HG03354 (cell line): Measurements from ENCODE around the gene SOX5.

Source experiments
- ATAC-seq: cut with Tn5 transposase; IDR thresholded peaks from one replicate; pipeline ENCODE4 v1.9.1; 2021; ENCODE audit warnings: mild to moderate bottlenecking; ENCODE audit not compliant: unreplicated experiment, poor library complexity, severe bottlenecking

SOX5 gene

DNA sequence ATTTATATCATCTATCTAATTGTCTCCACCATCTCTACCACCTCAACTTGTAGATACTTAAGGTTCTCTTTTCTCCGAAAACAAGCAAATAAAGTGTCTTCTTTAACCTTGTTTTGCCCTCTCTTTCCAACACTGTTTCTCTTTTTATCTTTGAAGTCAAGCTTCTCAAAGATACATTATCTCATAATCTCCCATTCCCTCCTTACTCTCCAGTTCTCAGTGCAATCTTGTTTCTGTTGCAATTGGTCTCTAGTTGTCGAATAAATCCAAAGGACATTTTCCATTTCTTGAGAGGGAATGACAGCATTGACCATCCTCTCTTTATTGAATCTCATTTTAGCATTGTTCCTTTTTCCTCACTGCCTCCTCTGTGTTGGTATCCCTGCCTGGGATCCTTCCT is 383.3 kb downstream of the SOX5 start:
- no peak for ATAC-seq

DNA sequence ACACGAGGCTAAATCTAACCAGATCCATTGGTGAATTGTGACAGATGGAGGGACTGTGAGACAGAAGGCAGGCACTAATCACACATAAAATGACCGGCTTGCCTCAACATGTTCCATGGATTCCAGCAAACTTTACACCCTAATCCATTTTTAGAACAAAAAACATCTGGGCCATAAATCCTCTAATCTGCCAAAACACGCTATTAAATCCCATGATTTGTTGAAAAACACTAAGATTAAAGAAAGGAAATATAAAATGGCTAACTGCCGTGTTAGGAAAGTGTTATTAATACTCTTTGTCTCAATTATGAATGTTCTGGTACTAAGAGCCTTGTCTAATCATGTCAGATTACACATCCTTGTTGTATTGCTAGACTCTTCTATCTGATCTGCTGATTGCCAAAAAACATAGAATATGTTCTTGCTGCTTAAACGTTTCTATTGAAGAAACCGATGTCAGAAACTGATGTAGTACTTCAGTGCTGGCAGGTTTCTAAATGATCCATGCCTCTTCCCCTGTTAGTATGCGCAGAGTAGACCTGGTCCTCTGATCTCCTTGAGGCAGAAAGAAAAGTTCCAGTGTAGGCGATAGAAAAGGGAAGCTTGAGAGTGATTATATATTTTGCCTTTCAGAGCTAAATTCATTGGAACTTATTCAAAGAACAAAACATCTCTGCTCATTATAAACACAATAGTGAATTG is 384.9 kb downstream of the SOX5 start:
- no peak for ATAC-seq

DNA sequence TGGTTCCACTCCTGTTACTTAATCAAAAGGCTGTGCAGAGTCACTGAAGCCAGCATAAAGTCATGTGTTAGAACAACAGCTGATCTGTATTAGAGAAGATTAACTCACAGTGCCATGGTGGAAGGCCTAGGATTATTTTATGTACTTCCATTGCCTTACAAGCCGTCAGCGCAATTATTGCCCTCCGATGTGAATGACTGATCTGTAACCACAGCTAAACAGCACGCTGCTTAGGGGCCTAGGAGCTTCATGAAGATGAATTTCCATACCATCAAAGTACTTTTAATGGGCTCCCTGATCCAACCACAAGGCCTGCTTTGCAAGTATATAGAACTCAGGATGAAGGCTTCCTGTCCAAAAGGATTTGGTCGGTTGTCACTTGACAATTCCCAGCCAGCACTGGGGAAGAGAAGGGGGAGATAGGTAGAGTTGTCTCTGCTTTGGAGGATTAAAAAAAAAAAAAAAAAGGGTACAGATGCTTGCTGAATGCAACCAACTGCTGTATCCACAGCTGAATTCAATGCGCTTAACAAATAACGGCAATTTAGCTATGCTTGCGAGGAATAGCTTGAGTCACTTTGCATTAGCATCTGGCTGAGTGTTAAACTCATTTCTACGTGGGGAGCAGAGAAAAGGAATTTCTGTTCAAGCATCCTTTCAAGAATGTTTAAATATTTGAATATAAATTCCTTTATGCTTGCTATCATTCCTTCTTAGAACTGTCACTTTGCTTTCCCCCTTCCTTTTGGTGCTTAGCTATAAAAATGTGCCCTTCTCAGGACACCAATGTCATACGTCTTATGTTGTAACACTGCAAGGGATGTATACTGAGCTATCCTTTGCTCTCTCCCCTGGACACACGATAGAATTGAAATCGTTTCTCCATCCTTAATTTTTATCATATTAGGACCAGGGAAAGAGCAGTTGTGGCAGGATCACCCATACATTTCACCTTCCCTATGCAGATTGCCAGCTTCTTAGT is 387.8 kb downstream of the SOX5 start:
- ATAC-seq = no peak

DNA sequence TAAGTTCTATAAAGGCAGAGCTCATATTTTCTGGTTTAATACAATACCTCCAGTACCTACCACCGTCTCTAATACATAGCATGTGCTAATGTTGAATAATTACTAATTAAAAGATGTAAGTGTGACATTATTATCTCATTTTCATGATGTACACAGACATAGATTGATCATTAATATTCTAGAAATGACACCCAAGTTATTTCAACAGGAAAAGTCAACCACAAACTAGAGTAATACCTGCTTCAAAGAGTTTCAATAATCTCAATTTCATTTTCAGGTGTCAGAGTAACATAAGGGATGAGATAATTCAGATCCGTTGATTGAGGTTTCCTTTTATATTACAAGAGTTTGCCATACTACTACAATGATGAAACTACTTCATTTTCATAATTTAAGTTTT is 388.9 kb downstream of the SOX5 start:
- peak; percentile 92 for ATAC-seq

DNA sequence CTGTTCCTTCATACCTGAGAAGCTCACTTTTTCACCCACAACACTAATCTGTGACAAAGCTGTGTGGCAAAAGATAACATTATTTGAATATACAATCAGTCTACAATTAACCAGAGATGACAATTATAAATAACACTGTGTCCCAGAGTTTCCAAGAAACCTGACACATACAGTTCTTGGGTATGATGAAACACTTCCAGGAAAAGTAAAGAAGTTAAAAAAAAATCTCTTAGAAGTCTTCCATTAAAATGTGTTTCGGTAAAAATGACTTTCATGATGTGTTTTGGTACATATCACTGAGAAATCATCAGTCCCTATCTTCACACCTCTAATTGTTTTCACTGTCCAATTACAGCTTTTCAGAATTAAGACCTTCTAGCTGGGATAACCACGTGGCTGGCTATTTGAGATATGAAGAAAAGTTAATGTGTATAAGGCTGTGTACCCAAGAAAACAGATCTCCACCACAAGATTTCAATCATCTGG is 390.2 kb downstream of the SOX5 start:
- ATAC-seq = no peak

DNA sequence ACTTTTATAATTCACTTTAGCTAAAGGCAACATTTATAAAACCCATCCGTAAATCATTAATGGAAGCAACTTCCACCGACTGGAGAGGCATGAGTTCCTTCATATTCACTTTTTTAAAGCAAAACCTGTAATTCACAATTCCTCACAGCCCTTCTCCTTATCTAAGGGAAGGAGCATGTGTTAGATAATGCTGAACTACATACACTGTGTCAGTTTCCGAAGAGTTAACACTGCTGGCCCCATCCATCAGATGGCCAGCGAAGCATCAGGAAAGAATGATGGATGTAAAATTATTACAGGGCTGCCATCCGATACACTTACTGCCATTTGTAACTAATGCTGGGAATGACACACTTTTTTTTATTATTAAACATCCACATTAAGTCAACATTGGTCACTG is 392.8 kb downstream of the SOX5 start:
- ATAC-seq = no peak

DNA sequence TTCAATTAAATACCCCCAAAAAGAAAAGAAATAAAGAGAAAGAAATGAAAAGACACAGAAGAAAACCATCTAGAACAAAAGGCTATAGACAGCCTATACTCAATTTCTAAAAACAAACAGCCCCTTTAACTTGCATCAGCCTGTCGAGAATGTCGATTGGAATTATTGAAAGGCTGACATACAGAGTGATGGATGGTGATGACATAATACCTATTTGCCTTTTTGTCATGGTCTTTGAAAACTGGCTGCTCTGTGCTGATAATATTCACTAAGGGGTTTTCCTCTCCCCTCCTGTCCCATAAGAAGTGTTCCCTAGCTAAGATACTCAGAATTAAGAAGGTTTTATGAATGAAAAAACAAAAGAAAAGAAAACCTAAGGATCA is 393.7 kb downstream of the SOX5 start:
- no peak for ATAC-seq

DNA sequence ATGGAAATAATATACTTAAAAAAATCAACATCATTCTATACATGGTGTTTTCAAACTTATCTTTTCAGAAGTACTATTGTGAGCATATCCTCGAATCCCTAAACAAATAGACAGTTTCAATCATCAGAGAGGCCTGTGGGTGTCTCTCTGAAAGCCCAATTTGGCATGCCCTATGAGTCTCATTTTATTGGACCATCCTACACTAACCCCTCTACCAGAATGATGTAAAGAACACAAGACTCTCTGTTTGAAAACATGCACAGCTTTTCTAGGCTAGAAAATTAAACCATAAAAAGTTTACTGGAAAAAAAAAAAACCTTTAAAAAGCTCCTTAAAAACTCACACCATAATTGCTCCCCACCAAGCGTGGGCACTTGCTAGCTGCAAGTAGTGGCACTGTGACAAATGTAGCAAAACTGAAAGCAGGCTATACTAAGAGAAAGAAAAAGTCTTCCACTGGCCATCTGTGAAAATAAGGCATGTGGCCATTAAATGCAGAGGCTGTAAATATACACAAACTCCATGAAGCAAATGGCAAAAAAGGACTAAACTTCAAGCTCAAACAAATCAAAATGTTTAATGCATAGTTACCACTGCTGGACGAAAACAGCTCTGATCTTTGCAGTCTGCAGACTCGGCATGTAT is 394.2 kb downstream of the SOX5 start:
- peak; percentile 51 for ATAC-seq

DNA sequence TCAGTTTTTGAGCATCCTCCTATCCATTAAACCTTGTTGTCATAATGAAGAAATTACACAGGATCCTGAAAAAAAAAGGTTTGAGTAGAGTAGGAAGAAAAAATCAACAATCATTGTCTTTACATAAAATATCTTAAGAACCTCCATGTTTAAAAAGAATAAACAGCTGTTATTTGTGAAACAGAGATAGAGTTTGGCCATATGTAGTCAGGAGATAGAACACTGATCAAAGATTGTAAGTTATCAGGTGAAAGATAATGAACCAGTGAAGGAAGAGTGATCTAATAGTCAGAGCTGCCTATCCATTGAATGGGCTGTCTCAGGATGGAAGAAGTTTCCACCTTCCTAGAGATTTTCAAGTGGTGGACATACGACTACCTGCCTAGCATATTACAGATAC is 397.1 kb downstream of the SOX5 start:
- no peak for ATAC-seq

DNA sequence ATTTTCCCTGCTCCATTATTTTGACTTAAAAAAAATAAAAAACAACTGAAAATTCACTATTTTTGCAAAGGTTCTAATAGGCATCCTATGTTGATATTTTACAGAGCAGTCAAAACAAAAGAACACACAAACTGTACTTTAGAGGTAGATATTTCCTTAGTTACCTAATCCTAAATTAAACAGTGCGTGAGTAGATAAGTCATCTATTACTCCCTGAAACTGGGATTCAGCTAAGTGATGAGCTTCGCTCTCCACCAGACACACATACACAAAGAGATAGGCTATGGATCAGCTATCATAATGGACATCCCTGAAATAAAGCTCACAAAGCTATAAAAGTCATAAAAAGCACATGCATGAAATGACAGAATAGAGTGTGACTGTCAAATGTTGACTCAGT is 398.7 kb downstream of the SOX5 start:
- no peak for ATAC-seq

DNA sequence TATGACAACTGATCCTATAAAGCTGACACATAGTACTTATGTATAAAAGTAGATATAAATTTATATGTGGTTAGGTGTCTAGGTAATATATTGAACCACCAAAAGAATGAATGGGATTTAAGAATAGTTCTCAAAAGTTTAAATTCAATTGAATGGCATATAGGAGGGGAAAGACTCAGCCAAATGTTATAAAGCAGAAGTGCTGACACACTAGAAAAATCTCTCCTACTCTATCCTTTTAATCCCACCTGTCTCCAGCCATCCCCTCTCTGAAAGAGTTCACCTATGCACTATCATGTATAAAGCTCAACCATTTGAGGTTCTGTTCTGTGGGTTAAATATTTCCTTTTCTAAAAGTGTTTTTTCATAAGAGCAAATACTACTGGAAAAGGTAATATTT is 400.7 kb downstream of the SOX5 start:
- ATAC-seq = no peak

DNA sequence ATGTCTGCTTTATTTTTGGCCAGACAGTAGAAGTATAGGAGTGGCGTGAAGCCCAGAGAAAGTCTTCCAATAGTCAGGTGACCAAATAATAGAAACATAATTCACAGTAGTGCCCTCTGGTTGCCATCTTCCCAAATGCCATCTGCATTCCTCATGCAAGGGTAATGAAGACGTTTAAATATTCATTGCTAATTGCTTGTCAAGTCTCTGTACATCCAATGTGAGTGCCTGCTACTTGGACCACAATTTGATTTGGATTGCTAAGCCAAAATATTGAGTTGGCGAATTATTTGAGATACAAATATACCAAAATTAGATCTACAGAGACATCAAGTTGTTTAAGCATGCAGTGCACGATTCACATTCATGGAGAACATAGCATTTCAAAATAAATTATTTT is 402.7 kb downstream of the SOX5 start:
- ATAC-seq = no peak

DNA sequence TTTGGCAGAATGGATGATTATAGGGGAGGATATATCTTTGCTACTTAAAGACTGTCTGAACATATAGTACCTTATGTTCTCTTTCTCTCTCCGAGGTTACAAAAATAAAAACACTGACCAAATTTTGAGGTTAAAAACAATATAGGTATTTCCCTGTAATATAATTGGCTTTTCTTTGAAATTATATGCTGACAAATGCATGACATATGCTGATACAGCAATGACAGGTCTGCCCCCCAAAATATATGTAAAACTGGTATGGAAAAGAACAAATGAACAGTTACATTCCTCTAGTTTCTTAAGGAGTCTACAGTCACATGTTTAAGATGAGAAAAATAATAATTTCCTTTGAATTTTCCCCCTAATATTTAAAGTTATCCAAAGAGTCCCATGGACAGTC is 405.7 kb downstream of the SOX5 start:
- ATAC-seq = no peak

DNA sequence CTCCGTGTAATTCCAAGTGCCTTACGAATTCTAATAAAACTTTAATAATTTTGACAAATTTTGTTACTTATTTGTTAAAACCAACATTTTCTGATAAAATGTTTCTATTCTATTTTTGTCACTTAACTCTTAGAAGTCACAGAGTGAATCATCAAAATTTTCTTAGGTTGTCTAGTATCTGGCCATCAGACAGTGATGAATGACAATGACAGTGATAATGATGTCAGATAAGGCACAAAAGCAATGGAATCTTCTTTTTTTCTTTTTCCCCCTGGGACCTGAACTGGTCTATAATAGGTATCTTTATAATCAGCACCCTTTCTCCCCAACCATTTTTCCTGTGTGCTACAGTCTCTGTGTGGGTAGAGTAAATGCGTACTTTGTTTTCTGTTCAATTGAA is 407.3 kb downstream of the SOX5 start:
- no peak for ATAC-seq

DNA sequence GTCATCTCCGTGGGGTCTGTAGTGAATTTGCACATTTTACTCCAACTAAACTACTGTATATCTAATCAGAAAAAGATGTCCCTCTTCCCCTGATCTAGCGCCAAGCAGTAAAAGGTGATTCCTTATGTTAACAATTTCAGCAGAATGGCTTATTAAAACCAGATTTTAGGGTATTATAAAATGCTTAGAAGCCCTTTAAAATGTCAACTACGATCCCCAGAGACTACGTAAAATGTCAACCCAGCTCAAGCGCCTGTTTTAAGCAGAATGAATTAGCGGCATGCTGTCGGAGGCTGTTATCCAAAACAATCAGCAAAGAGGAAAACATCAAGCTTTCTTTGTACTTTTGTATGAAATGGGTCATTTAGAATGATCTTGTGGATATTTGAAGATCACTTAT is 408.9 kb downstream of the SOX5 start:
- no peak for ATAC-seq

DNA sequence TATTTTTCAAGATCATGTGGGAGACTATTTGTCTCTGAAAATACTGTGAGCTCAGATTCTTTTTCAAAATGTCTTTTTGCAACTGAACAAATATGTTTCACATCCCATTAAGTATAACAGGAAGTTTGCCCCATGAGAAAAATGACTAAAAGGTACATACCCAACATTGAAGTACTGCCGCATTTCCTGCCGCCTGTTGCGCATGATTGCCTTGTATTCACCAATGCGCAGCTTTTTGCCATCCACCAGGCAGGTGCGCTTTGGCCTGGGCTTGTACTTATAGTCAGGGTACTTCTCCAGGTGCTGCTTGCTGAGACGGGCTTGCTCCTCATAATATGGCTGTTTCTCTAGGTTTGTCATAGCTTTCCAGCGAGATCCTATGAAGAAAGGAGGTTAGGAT is 413.2 kb downstream of the SOX5 start:
- no peak for ATAC-seq

DNA sequence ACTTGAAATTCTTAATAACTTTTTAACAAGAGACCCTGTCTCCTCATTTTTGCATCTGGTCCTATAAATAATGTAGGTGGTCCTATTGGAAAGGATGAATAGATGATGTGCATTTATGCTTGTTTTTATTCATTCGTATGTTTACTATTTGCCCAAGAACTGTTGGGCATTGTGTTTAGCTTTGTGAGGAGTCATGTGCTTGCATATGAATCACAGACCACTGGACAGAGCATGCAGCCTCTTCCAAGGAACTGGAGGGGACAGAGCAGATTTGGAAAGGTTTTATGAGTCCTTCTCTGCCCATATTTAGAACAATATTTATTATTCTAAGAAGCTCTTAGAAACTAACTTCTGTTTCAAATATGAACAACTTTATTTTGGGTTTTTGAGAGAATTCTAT is 414.0 kb downstream of the SOX5 start:
- ATAC-seq = no peak

DNA sequence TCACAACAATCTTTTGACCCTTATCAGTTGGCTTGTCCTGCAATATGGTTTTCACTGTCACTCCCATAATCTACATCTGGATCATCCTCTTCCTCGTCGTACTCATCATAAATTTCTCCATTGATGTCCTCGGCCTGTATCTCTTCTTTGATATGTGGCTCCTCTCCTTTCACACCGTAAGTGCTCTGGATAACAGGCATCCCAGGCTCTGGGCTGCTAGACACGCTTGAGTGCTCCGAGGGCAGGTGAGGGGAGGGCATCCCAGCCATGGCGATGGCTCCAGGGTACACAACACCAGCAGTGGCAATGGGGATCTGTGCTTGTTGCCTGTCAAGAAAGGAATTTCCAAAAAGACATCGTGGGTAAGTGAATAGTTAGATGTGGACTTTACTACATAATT is 415.3 kb downstream of the SOX5 start:
- no peak for ATAC-seq

DNA sequence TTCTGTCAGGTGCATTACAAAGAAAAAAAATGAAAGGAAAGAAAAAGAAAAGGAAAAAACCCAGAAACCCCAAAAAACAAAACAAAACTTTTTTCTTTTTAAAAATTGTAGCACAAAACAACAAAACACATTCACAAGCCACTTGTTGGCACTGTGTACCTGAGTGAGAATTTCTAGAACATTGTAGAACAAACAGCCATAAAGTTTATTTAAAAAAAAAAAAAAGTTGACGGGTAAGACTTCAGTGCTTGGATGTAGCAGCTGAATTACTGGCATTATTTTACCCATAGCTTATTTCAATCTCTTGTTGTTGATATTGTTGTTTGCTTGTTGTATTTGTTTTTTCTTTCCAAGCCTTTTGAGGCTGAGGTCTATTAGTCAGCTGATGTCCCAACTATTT is 415.8 kb downstream of the SOX5 start:
- ATAC-seq = no peak

DNA sequence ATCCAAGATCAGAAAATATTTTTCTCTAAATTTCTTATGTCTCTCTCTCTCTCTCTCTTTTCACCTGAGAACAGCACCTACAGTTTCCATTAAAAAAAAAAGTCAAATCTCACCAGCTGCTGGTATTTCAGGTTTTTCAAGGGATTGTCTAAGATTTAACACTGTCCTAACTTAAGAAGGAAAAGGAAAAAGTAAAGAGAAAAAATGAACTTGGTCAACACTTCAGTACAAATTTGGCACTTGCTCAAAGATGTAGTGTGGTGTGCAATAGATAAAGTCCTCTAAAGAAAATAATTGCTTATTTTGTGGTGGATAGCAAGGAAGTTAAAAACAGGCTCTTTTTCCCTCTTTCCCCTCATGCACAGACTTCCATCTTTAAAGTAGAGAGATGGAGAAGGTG is 416.2 kb downstream of the SOX5 start:
- ATAC-seq = no peak

DNA sequence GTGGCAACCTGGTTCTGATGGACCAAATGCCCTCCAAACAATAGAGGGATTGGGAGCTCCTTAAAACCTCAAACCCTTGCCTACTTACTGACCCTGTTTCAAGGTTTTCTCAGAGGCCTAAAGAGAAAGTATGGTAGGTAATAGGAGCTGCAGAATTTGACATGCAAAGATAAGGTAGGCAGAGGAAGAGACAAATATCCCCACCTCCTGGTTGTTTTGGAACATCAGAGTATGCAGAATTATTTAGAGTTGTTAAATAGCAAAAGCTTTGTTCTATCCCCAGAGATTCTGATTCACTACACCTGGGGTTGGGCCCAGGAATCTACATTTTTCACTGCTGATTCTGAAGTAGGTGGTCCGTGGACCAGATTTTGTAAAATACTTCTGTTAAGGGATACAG is 421.2 kb downstream of the SOX5 start:
- no peak for ATAC-seq
